Frontal cortex (tissue), 4 donors: Measurements from ENCODE around the gene LIN7B. TPM values are rescaled to one million over a fixed set of nuclear protein-coding genes. Genes with fewer than 3 reads are reported as not detected.
"Not testable (repeated sequence)": the region's sequence is repeated elsewhere in the genome, so short reads cannot be mapped to it uniquely, and the experiment has no call there.

Source experiments
- DNase-seq, 2 donors: peaks; one replicate each; pipeline ENCODE4 v3.0.0; 2012; ENCODE audit warnings: low spot score in 2 of 2
- FAIRE-seq: peaks from 2 replicates; lab custom pipeline; 2012; peaks lifted over from hg19 to GRCh38; lab: Jason Lieb, UNC
- total RNA-seq: library from RNA; depleted of rRNA; stranded (reverse); fragments of >200 nt; gene quantifications from one replicate; pipeline ENCODE4 v1.2.3, GENCODE V29; 2014
- donor health status: control.
- donor health status: control.
- donor health status: control.

Gene LIN7B
- total RNA-seq, 1 donor from 2014 or later: 31.0 TPM

DNA sequence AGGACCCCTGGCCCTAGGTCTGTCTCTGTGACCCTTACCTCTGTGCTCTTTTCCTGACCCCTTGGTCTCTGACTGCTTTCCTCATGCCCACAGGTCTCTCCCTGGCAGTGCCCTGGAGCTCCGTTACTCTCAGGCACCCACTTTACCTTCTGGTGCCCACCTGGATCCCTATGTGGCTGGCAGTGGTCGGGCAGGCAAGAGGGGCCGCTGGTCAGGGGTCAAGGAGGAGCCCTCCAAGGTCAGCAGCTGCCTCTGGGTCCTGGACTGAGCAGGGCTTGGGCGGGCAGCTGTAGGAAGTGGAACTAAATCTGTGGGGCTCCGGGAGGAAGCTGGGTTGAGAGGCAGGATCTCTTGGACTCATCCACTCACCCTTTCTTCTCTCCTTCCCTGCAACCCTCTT lies 21.5 kb downstream of the LIN7B start:
- FAIRE-seq (no peak), DNase-seq (no peak)

- DNase-seq: no peak
- no peak for FAIRE-seq
Observed at GRCh38 chr19:49136771-49137171, 22.6 kb downstream of the LIN7B start.

DNA sequence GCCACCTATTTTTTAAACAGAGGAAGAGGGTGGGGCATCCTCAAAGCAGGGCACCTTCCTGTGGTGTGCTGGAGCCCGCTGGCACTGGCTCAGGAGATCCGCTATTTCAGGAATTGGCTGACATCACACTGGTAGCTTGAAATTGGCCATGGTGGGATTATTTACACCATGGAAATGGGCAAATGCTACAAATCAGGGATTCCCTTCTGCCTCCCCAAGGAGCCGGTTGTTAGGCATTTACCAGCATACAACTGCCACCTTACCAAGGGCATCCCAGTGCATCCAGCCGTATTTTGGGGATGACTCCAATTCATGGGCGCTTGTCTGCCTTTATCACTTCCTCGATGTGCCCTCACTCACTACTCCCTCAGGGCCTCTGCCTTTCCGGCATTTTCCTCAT lies 26.8 kb downstream of the LIN7B start:
- FAIRE-seq (no peak), DNase-seq (no peak)

DNA sequence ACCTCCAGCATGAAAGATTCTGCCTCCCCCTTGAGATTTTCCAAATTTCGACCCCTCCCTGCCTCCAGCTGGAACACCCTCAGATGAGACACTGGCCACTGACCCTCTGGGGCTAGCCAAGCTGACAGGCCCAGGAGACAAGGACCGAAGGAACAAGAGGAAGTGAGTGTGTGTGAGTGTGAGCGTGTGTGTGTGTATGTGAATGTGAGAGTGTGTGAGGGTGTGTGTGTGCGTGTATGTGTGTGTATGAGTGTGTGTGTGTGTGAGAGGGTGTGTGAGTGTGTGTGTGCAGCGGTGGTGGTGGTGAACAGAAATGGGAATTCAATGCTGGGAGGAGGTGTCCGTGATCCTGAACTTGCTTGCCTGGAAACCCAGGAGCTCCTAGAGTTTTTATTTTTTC lies 27.2 kb downstream of the LIN7B start:
- FAIRE-seq: no peak
- DNase-seq: no peak

- peak; percentile 80 to 92 for DNase-seq
- FAIRE-seq: no peak
Observed at GRCh38 chr19:49142866-49143335, 28.7 kb downstream of the LIN7B start.

DNA sequence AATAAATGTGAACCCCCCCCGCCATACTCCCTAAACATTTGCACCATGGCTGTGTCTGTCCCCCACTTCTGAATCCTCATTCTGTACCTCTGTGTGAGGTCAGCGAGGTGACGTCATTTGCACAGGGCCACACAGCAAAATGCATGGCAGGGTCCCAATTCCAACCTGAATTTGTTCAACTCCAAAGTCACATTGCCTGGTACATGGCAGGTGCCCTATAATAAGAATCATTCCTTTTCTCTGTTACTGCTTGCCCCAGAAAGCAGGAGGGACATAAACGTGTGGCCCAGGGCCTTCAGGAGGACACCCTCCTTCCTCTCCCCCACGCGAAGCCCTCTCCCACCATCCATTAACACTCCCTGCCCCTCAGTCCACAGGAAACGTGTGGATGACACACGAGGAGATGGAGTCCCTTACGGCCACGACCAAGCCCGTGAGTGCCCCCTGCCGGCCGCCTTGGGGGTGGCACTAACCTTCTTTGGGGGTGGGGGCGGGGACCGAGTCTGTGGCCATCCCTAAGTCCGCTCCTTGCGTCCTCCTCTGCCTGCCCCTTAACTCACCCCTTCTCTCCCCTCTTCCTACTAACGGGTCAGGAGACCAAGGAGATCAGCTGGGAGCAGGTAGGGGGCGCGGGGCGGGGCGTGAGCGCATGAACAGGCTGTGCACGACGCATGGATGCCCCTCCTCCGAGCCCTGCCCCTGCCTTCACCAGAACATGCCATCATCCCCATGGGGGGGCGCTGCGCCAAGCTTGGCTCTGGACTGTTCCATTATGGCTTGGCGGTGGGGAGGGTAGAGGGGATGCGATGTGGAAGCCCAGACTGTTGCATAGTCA lies 31.6 kb downstream of the LIN7B start:
- DNase-seq: peak; percentile 75 to 82
- no peak for FAIRE-seq

DNA sequence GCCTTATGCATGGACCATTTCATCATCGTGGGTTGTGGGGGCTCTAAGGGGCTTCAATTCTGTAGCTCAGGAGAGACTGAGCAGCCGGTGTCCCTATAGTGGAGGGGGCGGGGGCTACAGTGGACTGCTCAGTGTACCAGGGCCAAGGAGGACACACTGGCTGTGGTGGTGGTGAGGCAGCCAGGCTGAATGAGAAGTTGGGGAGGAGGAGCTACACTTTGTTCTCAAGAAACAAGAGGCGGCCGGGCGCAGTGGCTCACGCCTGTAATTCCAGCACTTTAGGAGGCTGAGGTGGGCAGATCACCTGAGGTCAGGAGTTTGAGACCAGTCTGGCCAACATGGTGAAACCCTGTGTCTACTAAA lies 32.2 kb downstream of the LIN7B start:
- DNase-seq, FAIRE-seq: not testable (repeated sequence)

- FAIRE-seq (no peak), DNase-seq (no peak)
Observed at GRCh38 chr19:49148044-49148682, 34.0 kb downstream of the LIN7B start.

- FAIRE-seq (no peak), DNase-seq (peak; percentile 78 to 96)
Observed at GRCh38 chr19:49148784-49149651, 34.8 kb downstream of the LIN7B start.

DNA sequence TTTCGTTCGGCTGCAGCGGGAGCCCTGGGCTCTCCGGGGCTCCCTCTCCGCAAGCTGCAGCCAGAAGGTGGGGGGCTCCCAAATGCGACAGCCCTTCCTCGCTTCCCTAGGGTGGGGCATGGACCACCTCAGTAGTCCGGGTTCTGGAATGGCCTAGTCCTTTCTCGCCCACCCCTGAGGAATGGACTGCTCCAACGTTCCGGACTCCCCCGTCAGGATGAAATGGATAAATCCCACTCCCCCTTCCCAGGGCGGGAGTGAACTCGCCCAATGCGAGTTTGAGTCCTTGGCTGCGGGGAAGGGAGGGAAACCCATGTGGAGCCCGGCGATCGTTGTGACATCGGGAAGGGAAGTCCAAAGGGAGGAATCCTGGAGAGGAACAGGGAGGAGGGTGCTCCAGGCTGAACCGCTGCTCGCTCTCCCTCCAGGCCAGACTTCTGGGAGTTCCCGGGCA lies 35.5 kb downstream of the LIN7B start:
- peak; percentile 64 to 70 for DNase-seq
- no peak for FAIRE-seq

DNA sequence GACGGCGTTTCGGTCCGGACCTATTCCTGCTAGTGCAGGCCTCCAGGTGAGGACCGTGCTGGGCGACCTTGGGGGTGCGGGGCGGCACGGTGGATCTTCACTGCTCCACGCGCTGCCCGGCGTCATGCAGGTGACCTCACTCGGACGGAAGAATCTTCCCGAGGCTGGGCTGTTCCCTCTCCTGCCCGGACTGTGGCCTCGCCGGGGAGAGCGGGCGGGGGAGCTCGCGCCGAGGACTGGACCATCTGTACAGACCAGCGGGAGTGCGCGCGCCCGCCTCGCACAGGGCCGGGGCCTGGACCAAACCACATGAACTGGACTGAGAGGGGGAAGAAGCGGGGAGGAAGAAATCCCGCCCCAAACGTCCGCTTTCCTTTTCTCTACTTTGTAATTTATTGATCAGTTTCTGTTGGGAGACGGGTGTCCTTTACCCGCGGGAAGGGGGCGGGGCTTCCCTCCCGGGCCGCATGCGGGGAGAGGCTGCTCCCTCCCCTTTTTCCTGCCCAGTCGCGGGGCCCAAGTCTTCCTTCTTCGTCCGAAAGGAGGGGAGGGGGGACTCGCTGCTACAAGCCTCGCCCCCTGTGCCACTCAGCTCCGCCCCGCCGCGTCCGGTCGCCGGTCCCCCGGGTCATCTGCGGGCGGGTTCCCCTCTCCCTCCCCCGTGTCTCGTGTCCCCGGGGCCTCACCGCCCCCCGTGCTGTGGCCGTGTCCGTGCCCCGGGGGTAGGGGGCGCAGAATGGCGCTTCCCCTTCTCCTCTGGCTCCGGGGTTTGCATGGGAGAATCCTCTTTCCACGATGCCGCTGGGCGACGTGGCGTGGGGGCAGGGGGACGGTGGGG lies 36.2 kb downstream of the LIN7B start:
- DNase-seq (peak; percentile 80 to 87), FAIRE-seq (no peak)

DNA sequence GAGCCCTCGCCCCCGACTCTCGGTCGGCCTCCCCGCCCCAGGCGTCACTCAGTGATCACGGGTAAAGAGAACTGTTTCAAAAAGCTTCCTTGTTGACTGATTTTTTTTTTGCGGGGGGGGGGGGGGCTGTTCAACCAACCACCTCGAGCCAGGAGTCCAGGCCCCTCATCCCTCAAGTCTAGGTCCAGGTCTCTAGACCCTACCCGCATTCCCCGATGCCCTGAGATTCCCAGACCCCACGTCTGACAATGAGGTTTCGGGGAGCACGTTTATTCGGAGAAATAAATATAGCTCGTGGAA lies 36.7 kb downstream of the LIN7B start:
- no peak for FAIRE-seq
- DNase-seq: no peak

- peak in 1 of 2 donors; percentile 78 for DNase-seq
- no peak for FAIRE-seq
Observed at GRCh38 chr19:49151267-49152118, 37.3 kb downstream of the LIN7B start.

DNA sequence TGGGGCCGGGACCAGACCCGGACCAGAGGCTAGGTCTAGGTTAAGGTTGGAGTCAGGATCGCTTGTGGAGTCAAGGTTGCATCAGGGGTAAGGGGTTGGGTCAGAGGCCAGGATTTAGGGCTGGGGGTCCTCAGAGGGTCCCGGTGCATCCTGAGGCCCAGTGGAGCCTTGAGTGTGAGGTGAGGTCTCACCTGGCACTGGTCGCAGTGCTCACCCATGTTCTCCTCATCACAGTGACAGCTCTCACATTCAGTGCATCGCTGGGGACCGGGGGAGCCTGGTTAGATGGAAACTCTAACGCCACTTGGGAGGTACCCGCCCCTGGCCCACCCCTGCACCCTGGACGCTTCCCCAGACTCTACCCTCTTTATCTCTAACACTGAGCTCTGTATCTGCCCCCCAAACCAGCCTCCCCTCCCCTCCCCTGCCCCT lies 38.0 kb downstream of the LIN7B start:
- FAIRE-seq (no peak), DNase-seq (no peak)

DNA sequence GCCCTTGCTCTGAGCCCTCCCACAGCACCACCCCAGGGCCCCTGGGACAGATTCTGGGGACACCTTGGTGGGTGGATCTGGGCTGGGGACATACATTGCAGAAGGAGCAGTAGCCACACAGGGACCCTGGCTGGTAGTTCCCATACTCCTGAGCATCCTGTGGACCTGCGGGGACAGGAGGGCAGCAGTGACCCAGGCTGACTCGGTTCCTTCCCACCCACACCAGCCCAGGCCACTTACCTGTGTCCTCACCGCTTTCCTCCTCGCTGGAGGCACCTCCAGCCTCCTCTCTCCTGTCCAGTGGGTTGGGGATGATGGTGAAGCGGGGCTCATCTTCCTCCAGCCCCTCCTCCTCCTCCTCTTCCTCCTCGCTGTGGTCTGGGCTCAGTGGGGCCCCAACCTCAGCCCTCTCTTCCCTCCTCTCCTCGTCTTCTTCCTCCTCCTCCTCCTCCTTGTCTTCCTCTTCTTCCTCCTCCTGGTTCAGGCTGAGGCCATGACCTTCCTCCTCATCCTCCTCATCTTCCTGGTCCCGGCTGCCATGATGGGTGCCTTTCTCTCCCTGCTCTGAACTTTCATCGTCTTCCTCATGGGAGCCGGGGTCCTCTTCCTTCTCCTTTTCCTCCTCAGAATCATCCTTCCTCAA lies 39.1 kb downstream of the LIN7B start:
- FAIRE-seq: no peak
- no peak for DNase-seq

GRCh38 chr19:49154279-49154678 lies 40.1 kb downstream of the LIN7B start:
- no peak for FAIRE-seq
- no peak for DNase-seq

DNA sequence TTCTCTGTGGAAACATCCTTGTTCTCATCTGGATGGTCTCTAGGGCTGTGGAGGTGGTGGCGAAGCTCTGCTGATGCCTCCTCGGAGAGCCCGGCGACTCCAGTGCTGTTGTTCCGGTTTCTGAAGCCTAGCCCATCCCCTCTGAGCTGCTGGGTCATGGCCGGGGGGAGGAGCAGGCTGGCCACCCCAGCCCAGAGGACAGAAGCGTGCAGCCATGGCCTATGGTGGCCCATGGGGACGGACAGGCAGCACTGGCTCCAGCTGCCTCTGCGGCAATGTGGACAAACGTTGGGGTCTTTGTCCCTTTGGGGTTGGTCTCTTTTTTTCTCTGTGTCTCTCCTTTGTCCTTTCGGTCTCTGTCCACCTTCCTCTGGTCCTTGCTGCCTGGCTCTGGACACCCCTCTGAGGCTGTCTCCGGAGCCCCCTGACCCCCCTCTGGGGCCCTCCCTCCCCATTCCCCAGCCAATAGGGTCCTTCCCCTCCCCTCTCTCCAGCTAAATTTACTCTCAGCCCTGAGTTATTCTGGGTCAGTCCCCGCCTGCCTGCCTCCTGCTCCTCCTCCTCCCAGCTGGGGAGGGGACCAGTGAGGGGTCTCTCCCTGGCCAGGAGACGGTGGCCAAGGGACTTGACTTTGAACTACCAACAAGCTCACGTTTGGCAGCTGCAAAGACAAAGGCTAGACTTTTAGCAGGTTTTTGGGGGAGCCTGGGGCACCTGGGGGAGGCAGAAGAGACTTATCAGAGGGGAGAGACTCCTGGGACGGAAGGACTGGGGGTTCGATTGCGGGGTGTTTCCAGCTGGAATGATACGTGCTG lies 41.0 kb downstream of the LIN7B start, which contains the start of gene HRC:
Gene HRC, minus strand, starts transcription at position 392 of the 815 bp plus-strand sequence. Its CDS starts 159 bp downstream, at position 233.
- FAIRE-seq: no peak
- no peak for DNase-seq
